GM19452 (cell line): ENCODE measurements around the gene UBXN10.

Source experiments
- ATAC-seq: cut with Tn5 transposase; IDR thresholded peaks from one replicate; pipeline ENCODE4 v1.9.1; 2021; ENCODE audit not compliant: unreplicated experiment

The UBXN10 gene

GRCh38 chr1:20233394-20233793 lies 47.5 kb downstream of the UBXN10 start:
- no peak for ATAC-seq

- no peak for ATAC-seq
Observed at GRCh38 chr1:20233866-20234265, 48.0 kb downstream of the UBXN10 start.

- ATAC-seq = no peak
Observed at GRCh38 chr1:20234788-20235535, 49.1 kb downstream of the UBXN10 start.

GRCh38 chr1:20237646-20238045 lies 51.8 kb downstream of the UBXN10 start:
- no peak for ATAC-seq

GRCh38 chr1:20240012-20240411 lies 54.1 kb downstream of the UBXN10 start:
- ATAC-seq = no peak

GRCh38 chr1:20242890-20243479 lies 57.1 kb downstream of the UBXN10 start:
- no peak for ATAC-seq
